H54 (cell line): ENCODE results near the gene TBX1.
"Not testable (repeated sequence)": the region's sequence is repeated elsewhere in the genome, so short reads cannot be mapped to it uniquely, and the experiment has no call there.

Experiments
- DNase-seq: peaks from one replicate; pipeline ENCODE4 v3.0.0; 2011; ENCODE audit warnings: low spot score, mixed read lengths; ENCODE audit not compliant: insufficient read length
- FAIRE-seq: peaks from 3 replicates; lab custom pipeline; 2011; peaks lifted over from hg19 to GRCh38; lab: Jason Lieb, UNC
- POLR2A ChIP-seq: IDR thresholded peaks from 2 replicates; pipeline ENCODE4 v1.6.1; 2011; ENCODE audit warnings: low read depth, mild to moderate bottlenecking, low read length

TBX1 gene

DNA sequence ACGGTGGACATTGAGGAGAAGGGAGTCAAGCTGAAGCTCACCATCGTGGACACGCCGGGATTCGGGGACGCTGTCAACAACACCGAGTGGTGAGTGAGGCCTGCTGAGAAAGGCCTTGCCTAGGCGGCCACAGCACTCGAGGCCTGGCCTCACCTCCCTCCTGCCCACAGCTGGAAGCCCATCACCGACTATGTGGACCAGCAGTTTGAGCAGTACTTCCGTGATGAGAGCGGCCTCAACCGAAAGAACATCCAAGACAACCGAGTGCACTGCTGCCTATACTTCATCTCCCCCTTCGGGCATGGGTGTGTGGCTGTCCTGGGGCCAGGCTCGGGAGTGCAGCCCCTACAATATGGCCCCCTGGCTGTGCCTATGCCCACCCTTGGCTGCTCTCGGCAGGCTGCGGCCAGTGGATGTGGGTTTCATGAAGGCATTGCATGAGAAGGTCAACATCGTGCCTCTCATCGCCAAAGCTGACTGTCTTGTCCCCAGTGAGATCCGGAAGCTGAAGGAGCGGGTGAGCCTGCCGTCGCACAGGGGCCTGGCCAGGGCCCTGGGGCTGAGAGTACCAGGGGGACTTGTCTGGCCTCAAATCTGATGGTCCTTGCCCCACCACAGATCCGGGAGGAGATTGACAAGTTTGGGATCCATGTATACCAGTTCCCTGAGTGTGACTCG, 40.3 kb upstream of the TBX1 start:
- TF ChIP-seq POLR2A: no peak
- FAIRE-seq (no peak), DNase-seq (no peak)

GRCh38 chr22:19720999-19721329, 39.6 kb upstream of the TBX1 start:
- no peak for TF ChIP-seq POLR2A
- DNase-seq (no peak), FAIRE-seq (no peak)

DNA sequence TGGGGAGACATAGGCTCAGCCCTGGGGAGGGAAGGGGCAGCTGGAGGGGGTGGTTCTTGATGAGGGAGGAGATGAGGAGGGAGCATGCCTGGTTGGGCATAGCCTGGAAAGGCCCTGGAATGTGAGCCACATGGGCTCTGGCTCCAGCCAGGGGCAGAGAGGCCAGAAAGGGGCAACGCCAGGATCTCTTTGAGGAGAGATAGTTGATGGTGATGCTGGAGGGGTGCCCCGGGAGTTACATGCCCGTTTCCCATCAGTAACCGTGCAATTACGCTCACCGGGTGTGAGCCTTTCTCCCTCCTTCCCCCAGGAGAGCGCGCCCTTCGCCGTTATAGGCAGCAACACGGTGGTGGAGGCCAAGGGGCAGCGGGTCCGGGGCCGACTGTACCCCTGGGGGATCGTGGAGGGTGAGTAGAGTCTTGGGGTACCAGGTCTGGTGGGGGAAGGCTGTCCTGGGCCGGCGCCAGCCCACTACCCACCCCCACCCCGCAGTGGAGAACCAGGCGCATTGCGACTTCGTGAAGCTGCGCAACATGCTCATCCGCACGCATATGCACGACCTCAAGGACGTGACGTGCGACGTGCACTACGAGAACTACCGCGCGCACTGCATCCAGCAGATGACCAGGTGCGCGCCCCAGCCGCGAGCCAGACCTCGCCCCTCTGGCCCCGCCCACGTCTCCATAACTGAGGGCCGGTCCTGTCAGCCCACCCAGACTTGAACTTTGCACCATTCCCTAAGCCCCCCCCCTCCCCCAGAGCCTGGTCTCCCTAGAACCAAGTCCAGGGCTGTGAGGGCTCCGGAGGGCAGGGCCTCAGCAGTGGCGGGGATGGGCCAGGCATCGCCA, 39.0 kb upstream of the TBX1 start:
- DNase-seq (no peak), FAIRE-seq (no peak)
- no peak for TF ChIP-seq POLR2A

- FAIRE-seq (no peak), DNase-seq (no peak)
- TF ChIP-seq POLR2A: no peak
These were observed 38.2 kb upstream of the TBX1 start for GRCh38 chr22:19722178-19722981.

DNA sequence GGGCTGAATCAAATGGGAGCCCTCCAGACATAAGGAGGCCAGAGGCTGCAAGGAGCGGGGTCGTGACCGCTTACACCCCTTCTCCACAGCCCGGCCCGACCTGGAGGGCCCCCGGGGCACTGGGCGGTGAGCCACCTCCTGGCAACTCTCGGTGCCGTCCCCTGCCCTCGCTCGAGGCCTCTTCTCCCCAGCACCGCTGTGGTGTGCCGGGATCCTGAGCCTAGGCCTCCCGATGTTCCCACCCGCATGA, 37.7 kb upstream of the TBX1 start:
- FAIRE-seq (no peak), DNase-seq (no peak)
- no peak for TF ChIP-seq POLR2A

- TF ChIP-seq POLR2A: no peak
- DNase-seq: no peak
- FAIRE-seq: no peak
These were observed 37.2 kb upstream of the TBX1 start, which contains the start of gene GP1BB for GRCh38 chr22:19723232-19723982. GP1BB (plus strand) TSS chr22:19723539; CDS start chr22:19723570, 31 bp downstream.

DNA sequence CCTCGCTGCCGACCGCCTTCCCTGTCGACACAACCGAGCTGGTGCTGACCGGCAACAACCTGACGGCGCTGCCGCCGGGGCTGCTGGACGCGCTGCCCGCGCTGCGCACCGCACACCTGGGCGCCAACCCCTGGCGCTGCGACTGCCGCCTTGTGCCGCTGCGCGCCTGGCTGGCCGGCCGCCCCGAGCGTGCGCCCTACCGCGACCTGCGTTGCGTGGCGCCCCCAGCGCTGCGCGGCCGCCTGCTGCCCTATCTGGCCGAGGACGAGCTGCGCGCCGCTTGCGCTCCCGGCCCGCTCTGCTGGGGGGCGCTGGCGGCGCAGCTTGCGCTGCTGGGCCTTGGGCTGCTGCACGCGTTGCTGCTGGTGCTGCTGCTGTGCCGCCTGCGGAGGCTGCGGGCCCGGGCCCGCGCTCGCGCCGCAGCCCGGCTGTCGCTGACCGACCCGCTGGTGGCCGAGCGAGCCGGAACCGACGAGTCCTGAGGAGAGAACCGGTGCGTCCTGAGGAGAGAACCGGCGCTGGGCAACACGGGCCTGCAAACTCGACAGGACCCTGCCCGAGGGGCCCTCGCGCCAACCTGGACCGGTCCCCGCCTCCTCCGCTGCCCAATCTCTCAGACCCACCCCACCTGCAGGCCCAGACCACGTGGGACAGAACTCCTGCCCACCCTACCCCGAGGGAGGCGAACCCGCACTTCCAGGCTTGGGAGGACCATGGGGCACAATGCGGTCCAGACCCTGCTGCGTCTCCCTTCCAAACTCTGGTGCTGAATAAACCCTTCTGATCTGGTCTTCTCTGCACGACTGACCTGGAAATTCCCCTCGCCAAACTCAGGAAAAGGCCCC, 36.4 kb upstream of the TBX1 start:
- no peak for DNase-seq
- no peak for FAIRE-seq

DNA sequence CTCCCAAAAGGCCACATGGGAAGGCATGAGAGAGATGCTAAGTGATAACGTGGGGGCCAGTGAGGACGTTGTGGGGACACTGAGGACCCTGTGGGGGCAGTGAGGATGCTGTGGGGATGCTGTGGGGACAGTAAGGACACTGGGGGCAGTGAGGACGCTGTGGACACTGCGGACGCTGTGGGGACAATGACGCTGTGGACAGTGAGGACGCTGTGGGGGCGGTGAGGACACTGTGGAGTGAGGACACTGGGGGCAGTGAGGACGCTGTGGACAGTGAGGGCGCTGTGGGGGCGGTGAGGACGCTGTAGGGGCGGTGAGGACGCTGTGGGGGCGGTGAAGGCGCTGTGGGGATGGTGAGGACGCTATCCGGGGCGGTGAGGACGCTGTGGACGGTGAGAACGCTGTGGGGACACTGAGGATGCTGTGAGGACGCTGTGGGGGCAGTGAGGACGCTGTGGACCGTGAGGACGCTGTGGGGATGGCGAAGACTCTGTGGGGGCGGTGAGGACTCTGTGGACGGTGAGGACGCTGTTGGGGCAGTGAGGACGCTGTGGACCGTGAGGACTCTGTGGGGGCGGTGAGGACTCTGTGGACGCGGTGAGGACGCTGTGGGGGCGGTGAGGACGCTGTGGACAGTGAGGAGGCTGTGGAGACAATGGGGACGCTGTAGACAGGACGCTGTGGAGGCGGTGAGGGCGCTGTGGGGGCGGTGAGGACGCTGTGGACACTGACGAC, 35.5 kb upstream of the TBX1 start:
- FAIRE-seq (no peak), DNase-seq (no peak)
- no peak for TF ChIP-seq POLR2A

More for the DNA sequence above, 36.4 kb upstream of the TBX1 start:
- no peak for TF ChIP-seq POLR2A

DNA sequence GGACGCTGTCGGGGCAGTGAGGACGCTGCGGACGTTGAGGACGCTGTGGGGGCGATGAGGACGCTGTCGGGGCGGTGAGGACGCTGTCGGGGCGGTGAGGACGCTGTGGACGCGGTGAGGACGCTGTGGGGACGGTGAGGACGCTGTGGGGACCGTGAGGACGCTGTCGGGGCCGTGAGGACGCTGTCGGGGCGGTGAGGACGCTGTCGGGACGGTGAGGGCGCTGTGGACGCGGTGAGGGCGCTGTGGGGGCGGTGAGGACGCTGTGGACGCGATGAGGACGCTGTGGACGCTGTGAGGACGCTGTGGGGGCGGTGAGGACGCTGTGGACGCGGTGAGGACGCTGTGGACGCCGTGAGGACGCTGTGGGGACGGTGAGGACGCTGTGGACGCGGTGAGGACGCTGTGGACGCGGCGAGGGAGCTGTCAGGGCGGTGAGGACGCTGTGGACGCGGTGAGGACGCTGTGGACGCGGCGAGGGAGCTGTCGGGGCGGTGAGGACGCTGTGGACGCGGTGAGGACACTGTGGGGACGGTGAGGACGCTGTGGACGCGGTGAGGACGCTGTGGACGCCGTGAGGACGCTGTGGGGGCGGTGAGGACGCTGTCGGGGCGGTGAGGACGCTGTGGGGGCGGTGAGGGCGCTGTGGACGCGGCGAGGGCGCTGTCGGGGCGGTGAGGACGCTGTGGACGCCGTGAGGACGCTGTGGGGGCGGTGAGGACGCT, 34.4 kb upstream of the TBX1 start:
- not testable (repeated sequence) for DNase-seq, FAIRE-seq

- TF ChIP-seq POLR2A: no peak
- no peak for DNase-seq
- FAIRE-seq: no peak
These were observed 33.0 kb upstream of the TBX1 start for GRCh38 chr22:19727310-19728150.

- DNase-seq (no peak), FAIRE-seq (no peak)
- no peak for TF ChIP-seq POLR2A
These were observed 32.3 kb upstream of the TBX1 start for GRCh38 chr22:19728271-19728670.
